ENCODE measurements around the gene FGD2.

Gene FGD2

GRCh38 chr6:37062424-37062823, 57.0 kb downstream of the FGD2 start:
- no peak for DNase-seq

- no peak for DNase-seq
Measured at GRCh38 chr6:37068356-37069270, 63.2 kb downstream of the FGD2 start.

- no peak for DNase-seq
Measured at GRCh38 chr6:37069639-37070038, 64.2 kb downstream of the FGD2 start.

GRCh38 chr6:37072526-37072925, 67.1 kb downstream of the FGD2 start:
- DNase-seq = no peak

GRCh38 chr6:37074053-37074827, 68.8 kb downstream of the FGD2 start:
- DNase-seq = no peak

GRCh38 chr6:37077191-37077904, 71.9 kb downstream of the FGD2 start:
- no peak for DNase-seq

- DNase-seq = no peak
Measured at GRCh38 chr6:37077905-37078296, 72.4 kb downstream of the FGD2 start.

Data from stimulated activated CD4-positive, alpha-beta T cell treated with anti-CD3 and anti-CD28 coated beads, Interleukin-1b, Interleukin-23, amount 100 ng/mL, for 48 hours (primary cell).